Measurements from ENCODE around the gene LNX2. TPM values are rescaled to one million over a fixed set of nuclear protein-coding genes. Genes with fewer than 3 reads are reported as not detected.

LNX2 gene
- total RNA-seq, 1 donor from 2014 or later = 8.1 TPM

GRCh38 chr13:27504128-27504867 lies 116.0 kb downstream of the LNX2 start:
- no peak for DNase-seq

- no peak for DNase-seq
Measured at GRCh38 chr13:27500806-27501534, 119.4 kb downstream of the LNX2 start.

- no peak for DNase-seq
Measured at GRCh38 chr13:27497563-27498230, 122.6 kb downstream of the LNX2 start.

GRCh38 chr13:27496536-27497273 lies 123.6 kb downstream of the LNX2 start:
- no peak for DNase-seq

GRCh38 chr13:27496006-27496405 lies 124.3 kb downstream of the LNX2 start:
- DNase-seq = no peak

Other genes with a start within 250 kb of the LNX2 start
- 68.0 TPM for gene GTF3A, start 195.9 kb downstream of the LNX2 start, total RNA-seq
- gene MTIF3, start 170.0 kb downstream of the LNX2 start, total RNA-seq = 50.2 TPM
- 52.7 TPM for gene POLR1D, start 1.4 kb upstream of the LNX2 start, total RNA-seq
- not detected for gene GSX1, start 172.0 kb upstream of the LNX2 start, total RNA-seq

All from occipital lobe (tissue), 2 donors.